Thoracic aorta (tissue), 2 donors: ENCODE measurements around the gene NR2E1. TPM values are rescaled to one million over a fixed set of nuclear protein-coding genes. Genes with fewer than 3 reads are reported as not detected.

ENCODE experiments used
- ATAC-seq: fragments of 150-250 bp; one replicate; pipeline ENCODE4 v1.8.0; 2017; ENCODE audit warnings: low read depth; ENCODE audit not compliant: insufficient number of reproducible peaks, low FRiP score
- DNase-seq: peaks from one replicate; pipeline ENCODE4 v3.0.0-alpha.2; 2020; ENCODE audit warnings: low spot score
- H3K27ac ChIP-seq, 2 donors: fragments of 200-600 bp; sonication (generic); 1 replicate in 1 of 2; 2 replicates in 1 of 2; pipeline ENCODE4 v1.5.1; 2016; ENCODE audit warnings: mild to moderate bottlenecking in 2 of 2, moderate library complexity in 2 of 2
- H3K27me3 ChIP-seq: fragments of 200-600 bp; sonication (generic); replicated peaks from 2 replicates; pipeline ENCODE4 v1.6.0; 2016; ENCODE audit warnings: mild to moderate bottlenecking; ENCODE audit not compliant: insufficient read depth
- H3K36me3 ChIP-seq: fragments of 200-600 bp; sonication (generic); one replicate; pipeline ENCODE4 v1.5.1; 2016
- H3K4me1 ChIP-seq, 2 donors: fragments of 200-600 bp; sonication (generic); 1 replicate in 1 of 2; 2 replicates in 1 of 2; pipeline versions ENCODE4 v1.5.1 to v1.6.0; 2016; ENCODE audit warnings: low read depth in 2 of 2, mild to moderate bottlenecking in 1 of 2; ENCODE audit not compliant: control insufficient read depth in 1 of 2
- H3K4me3 ChIP-seq: fragments of 200-600 bp; sonication (generic); 2 replicates; pipeline ENCODE4 v1.5.1; 2016; ENCODE audit warnings: mild to moderate bottlenecking
- H3K9me3 ChIP-seq: fragments of 200-600 bp; sonication (generic); 2 replicates; pipeline ENCODE4 v1.5.1; 2016
- total RNA-seq, 2 donors: library from RNA; depleted of rRNA; stranded (reverse); fragments of >200 nt; gene quantifications; one replicate each; pipeline versions ENCODE4 v1.1.0 to v1.2.3, GENCODE V29; 2016
- TF ChIP-seq, protein P1 (sequence below): fragments of 200-600 bp; sonication (generic); IDR thresholded peaks from one replicate; pipeline ENCODE4 v1.5.1; 2019; ENCODE audit warnings: antibody characterized with exemption

NR2E1 gene
- not detected for total RNA-seq

DNA sequence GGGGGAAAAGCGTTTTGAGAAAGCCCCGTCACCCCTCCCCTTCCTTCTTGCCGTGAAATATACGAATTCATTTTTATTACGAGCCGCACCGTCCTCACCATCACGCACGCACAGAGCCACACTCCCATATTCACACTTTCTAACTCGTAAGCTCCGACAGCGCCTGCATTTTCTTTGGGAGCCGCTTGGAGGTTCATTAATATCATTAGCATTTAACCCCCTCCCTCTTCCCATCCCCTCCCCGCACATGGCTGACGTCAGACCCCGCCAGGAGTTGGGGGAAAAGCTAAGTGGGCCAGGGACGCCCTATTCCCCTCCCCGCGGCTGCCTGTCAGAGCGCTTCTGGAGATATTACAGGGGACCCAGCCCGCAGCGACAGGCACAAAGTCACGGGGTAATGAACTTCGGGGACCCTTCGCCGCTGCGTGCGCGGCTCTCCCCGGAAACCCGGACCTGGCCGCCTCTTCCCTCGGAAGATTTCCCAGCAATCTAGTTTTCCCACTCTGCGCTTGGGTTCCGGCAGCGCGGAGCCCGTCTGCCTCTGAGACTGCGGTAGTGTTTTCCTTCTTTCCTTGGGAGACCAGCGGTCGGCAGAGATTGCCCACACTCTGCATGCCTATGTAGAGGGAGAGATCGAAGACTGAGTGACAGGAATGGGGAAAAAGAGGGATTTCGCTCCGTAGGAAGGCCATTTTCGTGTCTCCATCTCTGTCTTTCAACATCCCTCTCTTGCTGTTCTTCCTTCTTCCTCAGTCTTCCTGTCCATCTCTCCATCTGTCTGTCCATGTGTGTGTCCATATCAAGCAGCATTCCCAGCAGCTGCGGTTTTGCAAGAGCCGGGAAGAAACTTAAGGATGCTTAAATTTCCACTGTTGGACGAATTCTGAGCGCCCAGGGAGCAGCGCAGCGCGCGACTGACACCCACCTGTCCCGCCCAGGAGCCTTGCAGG is at the start of gene NR2E1:
NR2E1 (plus strand) TSS at position 309 of the 950 bp plus-strand sequence. CDS start 744 bp downstream, outside the sequence.
- Histone ChIP-seq H3K4me1 (peaks cover 26 to 47% of the 10 kb centered on the region in 2 donors), H3K27ac (no peak within 1 kb of the TSS), H3K4me3 (peak within 1 kb of the TSS; percentile 49), H3K27me3 (peaks cover 42% of the 10 kb centered on the region), H3K36me3 (no peaks in the 10 kb centered on the region), H3K9me3 (no peaks in the 10 kb centered on the region)
- ATAC-seq, result no peak
- TF ChIP-seq, protein P1, sequence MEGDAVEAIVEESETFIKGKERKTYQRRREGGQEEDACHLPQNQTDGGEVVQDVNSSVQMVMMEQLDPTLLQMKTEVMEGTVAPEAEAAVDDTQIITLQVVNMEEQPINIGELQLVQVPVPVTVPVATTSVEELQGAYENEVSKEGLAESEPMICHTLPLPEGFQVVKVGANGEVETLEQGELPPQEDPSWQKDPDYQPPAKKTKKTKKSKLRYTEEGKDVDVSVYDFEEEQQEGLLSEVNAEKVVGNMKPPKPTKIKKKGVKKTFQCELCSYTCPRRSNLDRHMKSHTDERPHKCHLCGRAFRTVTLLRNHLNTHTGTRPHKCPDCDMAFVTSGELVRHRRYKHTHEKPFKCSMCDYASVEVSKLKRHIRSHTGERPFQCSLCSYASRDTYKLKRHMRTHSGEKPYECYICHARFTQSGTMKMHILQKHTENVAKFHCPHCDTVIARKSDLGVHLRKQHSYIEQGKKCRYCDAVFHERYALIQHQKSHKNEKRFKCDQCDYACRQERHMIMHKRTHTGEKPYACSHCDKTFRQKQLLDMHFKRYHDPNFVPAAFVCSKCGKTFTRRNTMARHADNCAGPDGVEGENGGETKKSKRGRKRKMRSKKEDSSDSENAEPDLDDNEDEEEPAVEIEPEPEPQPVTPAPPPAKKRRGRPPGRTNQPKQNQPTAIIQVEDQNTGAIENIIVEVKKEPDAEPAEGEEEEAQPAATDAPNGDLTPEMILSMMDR, result no peak
- DNase-seq, result no peak

DNA sequence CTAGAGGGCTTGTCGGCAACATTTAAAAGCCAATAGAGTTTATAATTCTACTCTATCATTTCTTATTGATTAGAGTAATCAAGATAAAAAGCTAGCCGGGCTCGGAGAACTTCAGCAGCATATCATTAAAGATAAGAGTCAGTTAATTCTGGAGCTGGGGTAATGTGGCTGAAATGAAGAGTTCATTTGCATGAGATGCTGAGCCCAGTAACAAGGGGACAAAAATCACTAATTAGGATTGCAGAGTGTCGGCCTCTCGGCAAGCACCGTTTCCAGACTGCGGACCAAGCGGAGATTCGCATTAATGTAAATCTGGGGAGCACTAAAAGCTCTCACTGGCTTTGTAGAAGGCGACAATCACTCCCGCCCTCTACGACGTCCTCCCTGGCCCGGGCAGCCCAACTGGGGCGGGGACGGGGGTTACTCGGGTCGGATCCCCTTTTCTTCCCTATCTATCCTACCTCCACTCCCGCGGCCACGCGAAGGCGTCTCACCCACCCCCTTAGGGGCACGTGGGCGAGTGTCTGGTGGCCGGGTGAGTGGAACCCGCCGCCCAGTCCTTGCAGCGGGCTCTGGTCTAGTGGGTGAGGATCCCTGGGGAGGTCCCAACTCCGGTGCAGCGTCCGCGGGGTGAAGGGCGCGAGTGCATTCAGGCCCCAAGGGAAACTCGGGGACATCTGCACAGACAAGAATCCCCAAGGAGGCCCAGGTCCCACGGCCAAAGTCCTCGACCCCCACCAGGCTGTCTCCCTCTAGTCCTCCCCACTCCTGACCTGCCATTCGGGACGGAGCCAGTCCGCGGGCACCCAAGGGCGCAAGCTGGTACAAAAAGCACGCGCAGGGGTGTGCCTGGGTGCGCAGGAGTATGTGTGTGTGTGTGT is 49.0 kb upstream of the NR2E1 start:
- peaks cover 20% of the 10 kb centered on the region for H3K27me3 ChIP-seq
- H3K9me3 ChIP-seq, result no peaks in the 10 kb centered on the region
- H3K27ac ChIP-seq, result peak overlapping the region in 1 of 2 donors; percentile 39
- H3K4me1 ChIP-seq, result peaks cover 26 to 50% of the 10 kb centered on the region in 2 donors
- TF ChIP-seq, protein P1, result no peak
- no peaks in the 10 kb centered on the region for H3K36me3 ChIP-seq
- no peak for ATAC-seq
- H3K4me3 ChIP-seq, result peak overlapping the region; percentile 81
- no peak for DNase-seq

DNA sequence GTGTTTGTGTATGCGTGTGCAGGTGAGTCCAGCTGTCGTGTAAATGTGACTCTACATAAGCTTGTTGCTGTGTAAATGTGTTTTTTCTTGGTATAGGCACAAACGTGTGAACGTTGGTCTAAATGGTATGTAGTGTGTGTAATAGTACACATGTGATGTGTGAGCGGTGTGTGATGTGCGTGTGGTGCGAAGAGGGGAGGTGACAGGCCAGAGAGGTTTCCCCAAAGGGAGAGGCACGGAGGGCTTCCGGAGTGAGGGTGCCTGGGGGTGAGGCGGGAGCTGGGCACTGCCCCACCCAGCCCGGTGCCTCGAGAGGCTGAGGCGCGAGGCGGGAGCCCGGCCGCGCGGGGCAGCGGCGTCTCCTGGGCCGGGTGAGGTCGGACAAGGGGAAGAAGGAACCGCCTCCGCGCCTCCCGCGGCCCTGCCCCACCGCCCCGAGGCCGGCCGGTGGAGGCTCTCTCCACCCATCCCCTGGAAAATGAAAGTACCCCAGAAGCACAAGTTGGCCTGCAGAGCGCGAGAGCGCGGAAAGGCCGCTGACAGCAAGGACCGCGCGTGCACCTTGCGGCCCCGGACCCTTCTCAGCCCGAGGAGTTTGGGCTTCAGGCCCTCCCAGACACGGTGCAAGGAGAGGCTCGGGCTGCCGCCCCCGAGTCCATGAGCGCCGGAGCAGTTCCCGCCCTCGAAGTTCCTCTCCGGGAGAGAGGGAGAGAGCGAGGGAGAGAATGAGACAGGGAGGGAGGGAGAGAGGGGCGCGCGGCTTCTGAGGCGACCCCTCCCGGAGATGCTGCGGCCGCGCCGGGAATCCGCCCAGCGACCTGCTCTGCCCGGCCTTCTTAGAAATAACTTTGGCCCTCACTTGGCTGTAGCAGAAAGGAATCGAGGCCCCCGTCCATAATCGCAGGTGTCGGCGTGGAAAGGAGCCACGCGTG is 48.1 kb upstream of the NR2E1 start:
- DNase-seq, result no peak
- H3K27me3 ChIP-seq, result peaks cover 20% of the 10 kb centered on the region
- TF ChIP-seq, protein P1, result no peak
- no peak for ATAC-seq
- no peak overlapping the region for H3K27ac ChIP-seq
- no peaks in the 10 kb centered on the region for H3K36me3 ChIP-seq
- H3K9me3 ChIP-seq, result no peaks in the 10 kb centered on the region
- peaks cover 26 to 50% of the 10 kb centered on the region in 2 donors for H3K4me1 ChIP-seq
- H3K4me3 ChIP-seq, result peak overlapping the region; percentile 81

DNA sequence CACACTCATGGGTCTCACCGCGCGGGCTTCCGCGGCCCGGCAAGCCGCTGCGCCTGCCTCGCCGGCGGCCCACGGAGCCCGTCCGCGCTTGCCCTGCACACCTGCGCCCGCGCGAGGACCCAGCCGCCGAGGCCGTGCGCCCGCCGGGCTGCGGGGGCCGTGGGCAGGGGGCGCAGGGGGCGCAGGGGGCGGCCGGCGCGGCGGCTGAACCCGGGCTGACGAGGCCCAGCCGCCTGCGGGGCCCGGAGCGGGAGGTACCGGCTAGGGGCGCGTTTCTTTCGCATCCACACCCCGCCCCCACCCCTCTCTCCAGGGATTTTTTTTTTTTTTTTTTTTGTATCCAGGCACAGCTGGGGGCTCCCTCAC is 47.5 kb upstream of the NR2E1 start:
- H3K4me1 ChIP-seq, result peaks cover 26 to 49% of the 10 kb centered on the region in 2 donors
- no peaks in the 10 kb centered on the region for H3K9me3 ChIP-seq
- H3K36me3 ChIP-seq, result no peaks in the 10 kb centered on the region
- DNase-seq (no peak), ATAC-seq (no peak)
- no peak overlapping the region for H3K27ac ChIP-seq
- H3K27me3 ChIP-seq, result peaks cover 20% of the 10 kb centered on the region
- peak overlapping the region; percentile 81 for H3K4me3 ChIP-seq
- TF ChIP-seq, protein P1, result no peak
